ENCODE measurements around the gene ATP5MC3. TPM values are rescaled to one million over a fixed set of nuclear protein-coding genes. Genes with fewer than 3 reads are reported as not detected.

ATP5MC3 gene
- total and polyA plus RNA-seq, 2 donors (not counting 3 experiments of a cell fraction or from before 2014, with no cell fraction given) = 201 to 452 TPM

GRCh38 chr2:175207741-175208438 lies 26.4 kb upstream of the ATP5MC3 start:
- no peaks in the 10 kb centered on the region for H3K79me2 ChIP-seq (ENCODE audit: control insufficient read depth, insufficient read depth, low read length)
- FAIRE-seq (no peak), DNase-seq (ENCODE audit: low read depth, low spot score) (no peak)
- no peaks in the 10 kb centered on the region for H3K36me3 ChIP-seq (ENCODE audit: control insufficient read depth in 2 of 2, extremely low read depth in 1 of 2, insufficient read depth in 2 of 2, low read length in 2 of 2)
- no peak for TF ChIP-seq POLR2AphosphoS5 (IDR thresholded peaks at IDR 0.05; ENCODE audit: insufficient read depth, low read depth, low read length)
- no peak for TF ChIP-seq FOS (IDR thresholded peaks at IDR 0.05; ENCODE audit: borderline replicate concordance, insufficient read depth, low read length)
- TF ChIP-seq EZH2 (IDR thresholded peaks at IDR 0.05; ENCODE audit: borderline replicate concordance, low read depth, low read length, severe bottlenecking) = no peak
- TF ChIP-seq MYC (IDR thresholded peaks at IDR 0.05; ENCODE audit: low read depth, low read length) = no peak
- no peak for TF ChIP-seq JUN (IDR thresholded peaks at IDR 0.05; ENCODE audit: borderline replicate concordance, insufficient read depth, insufficient read length, low read depth)
- H3K4me1 ChIP-seq (ENCODE audit: control insufficient read depth, extremely low read depth, insufficient read depth, low read length) = no peaks in the 10 kb centered on the region
- dilution Hi-C loops (cut with MboI; ENCODE audit: extremely low pct_ligation_motif_present, low sequenced_read_pairs) (no loop called here), intact Hi-C loops (cut with micrococcal nuclease) (no loop called here)
- H3K27me3 ChIP-seq (ENCODE audit: control insufficient read depth in 2 of 2, insufficient read depth in 2 of 2, low read length in 2 of 2) = peaks cover 2 to 22% of the 10 kb centered on the region in 2 experiments
- no peak overlapping the region for H2AFZ ChIP-seq (ENCODE audit: low read depth, low read length)
- no peaks in the 10 kb centered on the region for H3K9me3 ChIP-seq (replicated peaks; ENCODE audit: control insufficient read depth, insufficient read depth, low read length)
- no peak overlapping the region for H3K9ac ChIP-seq (replicated peaks; ENCODE audit: extremely low read depth, insufficient read depth, low read length)
- H3K27ac ChIP-seq (ENCODE audit: insufficient read depth, low read depth, low read length) = no peak overlapping the region
- no peak overlapping the region for H3K4me2 ChIP-seq (ENCODE audit: insufficient read depth, low read length)
- H4K20me1 ChIP-seq (replicated peaks; ENCODE audit: control insufficient read depth, extremely low read depth, insufficient read depth, low read length) = no peaks in the 10 kb centered on the region
- no TSS peak for BruUV-seq (replicated peaks)
- CTCF ChIA-PET = interaction anchor here (1.1 to 1.3 kb wide), 3 partner anchors 10 to 44 kb away, joined by 3 read pairs; no protein-coding TSS in a partner anchor
- H3K9me1 ChIP-seq (replicated peaks; ENCODE audit: control insufficient read depth, extremely low read depth, insufficient read depth, low read length) = no peaks in the 10 kb centered on the region
- POLR2A ChIA-PET = no interaction called here
- H3K4me3 ChIP-seq (replicated peaks in 1 of 3; ENCODE audit: insufficient read depth in 1 of 3, low read depth in 1 of 3, low read length in 3 of 3) = no peak overlapping the region

- BruUV-seq (replicated peaks) = no TSS peak
- ChIA-PET POLR2A (no interaction called here), CTCF (no interaction called here)
- no peaks in the 10 kb centered on the region for H3K4me1 ChIP-seq (ENCODE audit: control insufficient read depth, extremely low read depth, insufficient read depth, low read length)
- TF ChIP-seq MYC (IDR thresholded peaks at IDR 0.05; ENCODE audit: low read depth, low read length) (no peak), EZH2 (IDR thresholded peaks at IDR 0.05; ENCODE audit: borderline replicate concordance, low read depth, low read length, severe bottlenecking) (no peak), JUN (IDR thresholded peaks at IDR 0.05; ENCODE audit: borderline replicate concordance, insufficient read depth, insufficient read length, low read depth) (no peak)
- peaks cover 0 to 25% of the 10 kb centered on the region in 2 experiments for H3K27me3 ChIP-seq (ENCODE audit: control insufficient read depth in 2 of 2, insufficient read depth in 2 of 2, low read length in 2 of 2)
- intact Hi-C loops (cut with micrococcal nuclease) (no loop called here), dilution Hi-C loops (cut with MboI; ENCODE audit: extremely low pct_ligation_motif_present, low sequenced_read_pairs) (no loop called here)
- DNase-seq (ENCODE audit: low read depth, low spot score) (no peak), FAIRE-seq (no peak)
- H3K4me3 ChIP-seq (replicated peaks in 1 of 3; ENCODE audit: insufficient read depth in 1 of 3, low read depth in 1 of 3, low read length in 3 of 3) = no peak overlapping the region
- no peaks in the 10 kb centered on the region for H3K9me1 ChIP-seq (replicated peaks; ENCODE audit: control insufficient read depth, extremely low read depth, insufficient read depth, low read length)
- no peak overlapping the region for H3K4me2 ChIP-seq (ENCODE audit: insufficient read depth, low read length)
- no peak overlapping the region for H3K27ac ChIP-seq (ENCODE audit: insufficient read depth, low read depth, low read length)
- no peak overlapping the region for H3K9ac ChIP-seq (replicated peaks; ENCODE audit: extremely low read depth, insufficient read depth, low read length)
- no peaks in the 10 kb centered on the region for H3K79me2 ChIP-seq (ENCODE audit: control insufficient read depth, insufficient read depth, low read length)
- H3K36me3 ChIP-seq (ENCODE audit: control insufficient read depth in 2 of 2, extremely low read depth in 1 of 2, insufficient read depth in 2 of 2, low read length in 2 of 2) = no peaks in the 10 kb centered on the region
- H3K9me3 ChIP-seq (replicated peaks; ENCODE audit: control insufficient read depth, insufficient read depth, low read length) = no peaks in the 10 kb centered on the region
- no peaks in the 10 kb centered on the region for H4K20me1 ChIP-seq (replicated peaks; ENCODE audit: control insufficient read depth, extremely low read depth, insufficient read depth, low read length)
- no peak overlapping the region for H2AFZ ChIP-seq (ENCODE audit: low read depth, low read length)
Observed at GRCh38 chr2:175206866-175207265, 25.4 kb upstream of the ATP5MC3 start.

Data from endothelial cell of umbilical vein (primary cell).